NB4 (cell line): Measurements from ENCODE around the gene REG3G.

Experiments
- TF ChIP-seq, protein P1 (sequence below): IDR thresholded peaks from one replicate; pipeline ENCODE4 v1.5.1; 2012; ENCODE audit warnings: low read depth, low read length
- TF ChIP-seq, protein P2 (sequence below): IDR thresholded peaks from 2 replicates; pipeline ENCODE4 v1.6.1; 2011; ENCODE audit warnings: low read depth, low read length

DNA sequence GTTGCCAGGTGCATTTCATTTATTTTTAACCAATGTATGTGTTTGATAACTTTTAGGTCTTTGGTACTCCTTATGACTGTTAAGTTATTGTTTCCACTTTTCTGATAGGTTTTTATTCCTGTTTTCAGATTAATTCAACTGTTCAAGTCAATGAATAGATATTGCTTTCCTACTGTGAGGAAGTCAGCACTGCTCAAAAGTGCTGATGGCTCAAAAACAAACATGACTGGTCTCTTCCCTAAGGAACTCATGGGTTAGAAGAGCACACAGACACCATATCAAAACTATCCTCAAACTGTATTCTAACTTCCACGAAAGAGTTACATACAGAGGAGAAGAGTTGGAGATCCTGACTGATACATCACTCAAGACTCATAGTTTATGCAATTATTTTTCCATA lies 39.9 kb upstream of the REG3G start:
- TF ChIP-seq, protein P1, sequence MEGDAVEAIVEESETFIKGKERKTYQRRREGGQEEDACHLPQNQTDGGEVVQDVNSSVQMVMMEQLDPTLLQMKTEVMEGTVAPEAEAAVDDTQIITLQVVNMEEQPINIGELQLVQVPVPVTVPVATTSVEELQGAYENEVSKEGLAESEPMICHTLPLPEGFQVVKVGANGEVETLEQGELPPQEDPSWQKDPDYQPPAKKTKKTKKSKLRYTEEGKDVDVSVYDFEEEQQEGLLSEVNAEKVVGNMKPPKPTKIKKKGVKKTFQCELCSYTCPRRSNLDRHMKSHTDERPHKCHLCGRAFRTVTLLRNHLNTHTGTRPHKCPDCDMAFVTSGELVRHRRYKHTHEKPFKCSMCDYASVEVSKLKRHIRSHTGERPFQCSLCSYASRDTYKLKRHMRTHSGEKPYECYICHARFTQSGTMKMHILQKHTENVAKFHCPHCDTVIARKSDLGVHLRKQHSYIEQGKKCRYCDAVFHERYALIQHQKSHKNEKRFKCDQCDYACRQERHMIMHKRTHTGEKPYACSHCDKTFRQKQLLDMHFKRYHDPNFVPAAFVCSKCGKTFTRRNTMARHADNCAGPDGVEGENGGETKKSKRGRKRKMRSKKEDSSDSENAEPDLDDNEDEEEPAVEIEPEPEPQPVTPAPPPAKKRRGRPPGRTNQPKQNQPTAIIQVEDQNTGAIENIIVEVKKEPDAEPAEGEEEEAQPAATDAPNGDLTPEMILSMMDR, result no peak
- TF ChIP-seq, protein P2, sequence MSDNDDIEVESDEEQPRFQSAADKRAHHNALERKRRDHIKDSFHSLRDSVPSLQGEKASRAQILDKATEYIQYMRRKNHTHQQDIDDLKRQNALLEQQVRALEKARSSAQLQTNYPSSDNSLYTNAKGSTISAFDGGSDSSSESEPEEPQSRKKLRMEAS, result no peak
